Activated CD4-positive, CD25-positive, alpha-beta regulatory T cell (primary cell): ENCODE results near the gene RERE.

Source experiments
- DNase-seq, 4 experiments: peaks; one replicate each; lab custom pipeline; 2025; lab: John Stamatoyannopoulos, UW

The RERE gene

DNA sequence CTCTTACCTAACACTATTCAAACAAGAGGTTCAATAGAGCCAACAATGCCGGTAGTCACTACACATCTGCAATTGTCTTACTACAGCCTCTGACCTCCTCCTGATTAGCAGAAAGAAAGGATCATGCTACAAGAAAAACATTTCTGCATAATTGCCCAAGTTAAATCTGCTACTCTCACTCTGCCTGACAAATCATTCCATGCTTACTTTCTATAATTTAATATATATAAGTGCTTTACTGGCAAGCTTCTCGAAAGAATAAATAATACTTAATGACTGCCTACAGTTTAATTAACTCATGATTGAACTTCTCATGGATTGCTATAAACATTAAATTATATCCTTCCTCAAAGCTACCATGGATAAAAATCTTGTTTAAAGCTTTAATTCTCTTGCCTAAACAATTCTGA, 343.5 kb downstream of the RERE start:
- no peak for DNase-seq

DNA sequence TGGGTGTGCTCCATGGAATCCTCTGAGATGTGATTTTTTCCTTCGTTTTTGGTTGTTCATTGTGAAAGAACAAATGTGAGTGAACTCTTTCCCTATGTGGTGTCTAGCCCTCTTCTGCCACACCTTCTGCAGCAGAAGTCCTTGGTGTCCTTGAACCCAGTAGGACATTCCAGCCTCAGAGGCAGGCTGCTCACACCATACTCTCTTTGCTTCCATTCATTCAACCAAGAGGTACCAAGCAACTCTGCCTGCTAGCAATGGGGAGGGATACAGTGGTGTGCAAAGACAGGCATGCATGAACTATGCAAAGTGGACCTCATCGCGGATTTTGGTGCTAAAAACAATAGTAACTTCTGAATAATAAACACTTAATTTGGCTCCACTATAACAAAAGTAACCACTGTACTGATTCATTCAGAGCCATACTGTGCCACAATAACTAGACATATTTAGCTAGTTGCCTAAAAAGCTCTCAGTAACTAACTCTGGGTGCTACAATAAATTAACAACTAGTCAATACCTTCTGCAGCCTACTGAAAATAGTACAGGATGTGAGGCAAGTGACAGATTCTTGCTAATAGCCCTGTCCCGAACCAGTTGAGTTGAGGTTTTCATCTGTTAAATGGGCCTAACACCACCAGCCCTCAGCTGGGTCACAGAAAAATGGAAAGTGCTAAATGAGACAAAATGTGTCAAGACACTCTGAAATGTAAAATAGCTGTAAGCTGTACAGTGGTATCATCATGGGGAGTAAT, 344.1 kb downstream of the RERE start:
- no peak for DNase-seq

- no peak for DNase-seq
These were observed 344.8 kb downstream of the RERE start for GRCh38 chr1:8472668-8473067.

GRCh38 chr1:8471451-8471850, 346.0 kb downstream of the RERE start:
- DNase-seq: no peak

- no peak for DNase-seq
These were observed 348.7 kb downstream of the RERE start for GRCh38 chr1:8468751-8469150.

GRCh38 chr1:8467308-8467707, 350.1 kb downstream of the RERE start:
- DNase-seq: no peak

- DNase-seq: no peak
These were observed 351.7 kb downstream of the RERE start for GRCh38 chr1:8465692-8466091.

DNA sequence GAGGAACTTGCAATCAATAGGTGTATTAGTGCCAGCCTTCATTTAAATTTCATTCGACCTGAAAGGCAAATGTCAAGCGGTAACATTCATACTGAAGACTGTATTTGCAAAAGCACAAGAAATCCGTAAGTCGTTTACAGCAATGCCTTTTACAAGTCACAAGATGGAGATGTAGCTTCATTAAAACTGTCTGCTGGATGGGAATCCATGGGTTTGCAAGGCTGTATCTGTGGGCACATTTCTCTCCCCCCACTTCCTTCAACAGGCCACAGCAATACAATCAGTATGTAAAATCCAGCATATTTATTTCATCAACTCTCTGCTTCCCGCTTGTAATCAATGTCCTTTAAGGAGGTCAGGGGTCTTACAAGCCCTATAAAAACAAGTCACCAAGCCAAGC, 352.4 kb downstream of the RERE start:
- no peak for DNase-seq

DNA sequence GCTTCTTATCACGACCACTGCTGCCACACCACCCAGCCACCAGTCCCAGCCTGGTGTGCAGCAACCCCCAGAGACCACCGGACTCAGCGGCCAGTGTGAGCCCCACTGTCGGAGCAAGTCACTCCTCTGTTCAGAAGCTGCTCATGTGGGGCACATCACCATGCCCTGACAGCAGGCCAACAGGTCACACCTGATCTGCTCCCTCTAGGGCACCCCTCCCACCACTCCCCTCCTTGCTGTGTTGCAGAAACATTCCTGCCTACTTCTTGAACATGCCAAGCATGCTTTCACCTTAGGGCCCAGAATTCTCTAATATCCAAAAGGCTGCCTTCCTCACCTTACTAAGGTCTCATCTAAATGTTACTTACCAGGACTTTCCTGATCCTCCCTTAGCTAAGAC, 353.1 kb downstream of the RERE start:
- DNase-seq: no peak

DNA sequence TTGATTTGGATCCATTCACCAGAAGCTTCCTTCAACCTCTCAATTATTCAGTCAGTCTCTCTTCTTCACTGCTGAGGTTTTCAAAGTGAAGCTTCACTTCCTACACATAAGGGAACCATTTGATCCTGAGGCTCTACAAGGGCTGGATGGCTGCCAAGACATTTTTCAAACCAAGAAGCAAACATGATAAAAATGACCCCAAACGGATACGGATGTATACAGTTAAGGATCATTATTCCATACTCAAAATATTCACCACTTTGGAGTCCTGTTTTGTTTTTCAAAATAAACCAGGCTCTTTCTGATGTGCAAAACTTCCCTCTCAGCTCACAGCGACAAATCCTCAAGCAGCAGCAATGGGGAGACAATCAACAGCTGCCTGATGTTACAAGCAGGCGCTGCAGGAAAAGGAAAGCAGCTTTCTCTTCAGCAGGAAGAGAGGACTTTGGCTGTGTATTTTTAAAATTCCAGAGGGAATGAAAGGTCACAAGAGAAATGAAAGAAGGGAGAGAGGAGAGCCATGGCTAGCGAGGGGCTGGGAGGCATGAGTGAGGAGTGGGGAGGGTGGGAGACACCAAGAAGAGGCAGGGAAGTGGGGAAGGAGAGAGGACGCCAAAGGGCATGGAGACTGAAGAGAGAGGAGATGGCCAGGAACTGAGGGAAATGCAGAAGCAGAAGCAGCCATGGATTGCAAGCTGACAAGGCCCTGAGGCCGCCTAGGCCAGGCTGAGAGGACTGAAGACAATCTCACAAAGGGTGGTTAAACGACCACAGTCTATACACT, 354.1 kb downstream of the RERE start:
- DNase-seq: no peak

GRCh38 chr1:8462371-8462892, 355.0 kb downstream of the RERE start:
- DNase-seq: no peak

- DNase-seq: no peak
These were observed 355.9 kb downstream of the RERE start for GRCh38 chr1:8461351-8462110.

DNA sequence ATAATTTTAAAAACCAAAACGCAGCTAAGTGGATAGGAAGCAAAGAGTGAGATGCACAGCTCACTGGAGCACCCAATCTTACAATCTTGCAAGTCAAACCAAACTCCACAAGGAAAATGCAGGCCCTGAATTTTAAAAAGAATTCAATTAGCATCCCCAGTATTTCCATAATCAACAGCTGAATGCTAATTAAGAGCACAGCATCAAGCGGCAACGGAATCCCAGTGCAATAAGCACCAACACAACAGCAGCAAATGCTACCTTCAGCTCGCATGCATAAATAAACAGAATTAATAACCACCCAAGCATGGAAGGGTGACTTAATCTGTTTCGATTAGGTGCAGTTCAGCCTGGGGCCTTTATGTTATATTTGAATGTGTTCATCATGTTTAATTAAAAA, 356.7 kb downstream of the RERE start:
- no peak for DNase-seq

- DNase-seq: no peak
These were observed 357.3 kb downstream of the RERE start for GRCh38 chr1:8460132-8460544.

DNA sequence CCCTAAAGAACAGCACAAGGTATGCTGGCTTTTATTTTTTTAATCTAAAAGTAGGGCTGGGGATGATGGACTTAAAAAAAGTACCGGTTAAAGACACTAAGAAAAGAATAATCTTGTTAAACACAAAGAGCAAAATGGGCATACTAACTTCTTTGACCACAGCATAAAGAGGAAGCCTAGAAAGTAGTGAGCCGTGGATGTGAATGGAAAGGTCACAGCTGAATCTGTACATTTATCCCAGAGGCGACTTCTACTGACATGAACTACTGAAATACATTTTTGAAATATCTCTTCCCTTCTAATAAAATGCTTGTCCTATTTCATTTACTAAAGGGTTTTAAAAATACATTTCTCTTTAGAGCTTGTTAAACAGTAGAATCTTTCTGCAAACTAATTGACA, 358.8 kb downstream of the RERE start:
- no peak for DNase-seq

DNA sequence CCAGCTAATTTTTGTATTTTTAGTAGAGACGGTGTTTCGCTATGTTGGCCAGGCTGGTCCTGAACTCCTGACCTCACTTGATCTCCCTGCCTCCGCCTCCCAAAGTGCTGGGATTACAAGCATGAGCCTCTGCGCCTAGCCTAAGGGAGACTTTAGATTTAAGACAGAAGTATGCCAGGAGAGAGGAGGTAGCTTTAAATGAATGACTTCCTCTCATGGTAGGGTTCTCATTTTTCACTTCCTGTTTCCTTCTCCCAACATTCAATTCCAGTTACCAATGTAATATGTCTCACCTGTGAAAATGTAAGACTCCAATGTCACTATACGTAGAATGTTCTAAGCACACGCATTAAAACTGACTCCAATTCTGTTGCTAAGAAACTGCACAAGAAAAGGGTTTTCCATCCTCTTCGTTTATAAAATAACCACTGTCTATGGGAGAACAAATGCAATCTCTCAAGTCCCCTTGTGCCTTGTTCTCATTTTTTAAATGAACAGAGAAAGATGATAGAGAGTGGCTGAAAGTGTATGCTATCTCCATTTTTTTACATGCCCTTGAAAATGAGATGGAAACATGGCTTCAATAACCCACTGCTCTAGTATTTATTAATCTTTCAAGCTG, 359.6 kb downstream of the RERE start:
- no peak for DNase-seq

- DNase-seq: no peak
These were observed 360.4 kb downstream of the RERE start for GRCh38 chr1:8456991-8457390.

- DNase-seq: no peak
These were observed 361.0 kb downstream of the RERE start for GRCh38 chr1:8456308-8456912.

GRCh38 chr1:8455700-8456307, 361.6 kb downstream of the RERE start:
- no peak for DNase-seq

DNA sequence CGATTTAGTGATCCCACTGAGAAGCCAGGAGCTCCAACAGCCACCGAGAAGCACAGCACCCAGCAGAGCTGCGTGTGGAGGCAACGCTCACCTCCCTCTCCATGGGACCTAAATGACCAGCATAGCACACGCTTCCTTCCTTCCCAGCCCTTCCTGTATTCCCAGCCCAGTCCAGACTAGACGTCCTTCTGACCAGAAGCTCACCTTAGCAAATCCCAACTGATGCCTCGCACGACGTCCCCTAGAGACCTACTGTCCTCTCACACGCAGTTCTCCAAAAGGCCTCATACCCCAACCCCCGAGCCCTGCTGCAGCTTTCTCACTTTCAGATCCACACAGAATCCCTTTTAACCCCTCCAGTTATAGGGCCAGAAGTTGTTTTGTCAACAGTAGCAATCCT, 367.1 kb downstream of the RERE start:
- no peak for DNase-seq
